ENCODE measurements around the gene EEF2K.

- TF ChIP-seq CTCF (IDR thresholded peaks at IDR 0.05) = peak; percentile 45 to 94 (median 88)
- no peak for TF ChIP-seq POLR2A (IDR thresholded peaks at IDR 0.05)
These were observed 17.3 kb upstream of the EEF2K start for GRCh38 chr16:22188595-22189442.

All from thyroid gland (tissue), 4 donors.